Endothelial cell of umbilical vein (primary cell): ENCODE data around the gene NFATC3. TPM values are rescaled to one million over a fixed set of nuclear protein-coding genes. Genes with fewer than 3 reads are reported as not detected.

Experiments used
- BruUV-seq: library from RNA; stranded (reverse); fragments of 400-500 nt; replicated peaks from 2 replicates; lab custom pipeline; 2021; lab: Mats Ljungman, UMichigan
- CTCF ChIA-PET: fragments of 300-600, 350-600 bp; sonication (Branson Sonifier 250); formaldehyde crosslinking; loops from one replicate; lab custom pipeline; 2021; ENCODE audit warnings: antibody characterized with exemption, inconsistent platforms; lab: Charles Lee
- POLR2A ChIA-PET: fragments of 300-600, 350-600 bp; sonication (Branson Sonifier 250); formaldehyde crosslinking; loops from one replicate; lab custom pipeline; 2021; ENCODE audit warnings: antibody characterized with exemption, inconsistent platforms; lab: Charles Lee
- DNase-seq: peaks from one replicate; pipeline ENCODE4 v3.0.0-alpha.2; 2011; ENCODE audit warnings: low read depth, low spot score
- FAIRE-seq: peaks from 2 replicates; lab custom pipeline; 2011; peaks lifted over from hg19 to GRCh38; lab: Jason Lieb, UNC
- H2AFZ ChIP-seq: 2 replicates; pipeline ENCODE4 v1.6.0; 2012; ENCODE audit warnings: low read depth, low read length, control low read depth, inconsistent platforms
- H3K27ac ChIP-seq: 2 replicates; pipeline ENCODE4 v1.5.1; 2011; ENCODE audit warnings: low read depth, mild to moderate bottlenecking, control low read depth, low read length, moderate library complexity; ENCODE audit not compliant: insufficient read depth
- H3K27me3 ChIP-seq, 2 experiments: 2 replicates each; pipeline versions ENCODE4 v1.6.0 to v1.6.1; 2011; ENCODE audit warnings: low read length in 2 of 2, mixed read lengths in 1 of 2; ENCODE audit not compliant: control insufficient read depth in 2 of 2, insufficient read depth in 2 of 2
- H3K36me3 ChIP-seq, 2 experiments: 2 replicates in 1 of 2; 3 replicates in 1 of 2; pipeline ENCODE4 v1.5.1; 2011; ENCODE audit warnings: low read length in 2 of 2, mild to moderate bottlenecking in 1 of 2, moderate library complexity in 1 of 2; ENCODE audit not compliant: control insufficient read depth in 2 of 2, insufficient read depth in 2 of 2; ENCODE audit errors: extremely low read depth in 1 of 2
- H3K4me1 ChIP-seq: 3 replicates; pipeline ENCODE4 v1.5.1; 2011; ENCODE audit warnings: mild to moderate bottlenecking, low read length; ENCODE audit not compliant: control insufficient read depth, insufficient read depth; ENCODE audit errors: extremely low read depth
- H3K4me2 ChIP-seq: 2 replicates; pipeline ENCODE4 v1.6.1; 2011; ENCODE audit warnings: low read length, control low read depth, mixed read lengths; ENCODE audit not compliant: insufficient read depth
- H3K4me3 ChIP-seq, 3 experiments: fragments of 200-600 bp in 1 of 3; sonication (generic), shearing (Covaris generic) in 1 of 3; replicated peaks in 1 of 3; 2 replicates each; pipeline ENCODE4 v1.5.1; 2011 to 2016; ENCODE audit warnings: control low read depth in 3 of 3, low read length in 3 of 3, mild to moderate bottlenecking in 2 of 3, inconsistent platforms in 1 of 3, low read depth in 1 of 3, moderate library complexity in 1 of 3; ENCODE audit not compliant: insufficient read depth in 1 of 3
- H3K79me2 ChIP-seq: 2 replicates; pipeline ENCODE4 v1.6.0; 2012; ENCODE audit warnings: low read length, inconsistent platforms; ENCODE audit not compliant: control insufficient read depth, insufficient read depth
- H3K9ac ChIP-seq: replicated peaks from 2 replicates; pipeline ENCODE3; 2011; ENCODE audit warnings: low read length, control low read depth; ENCODE audit not compliant: insufficient read depth; ENCODE audit errors: extremely low read depth
- H3K9me1 ChIP-seq: replicated peaks from 3 replicates; pipeline ENCODE4 v1.6.0; 2011; ENCODE audit warnings: mild to moderate bottlenecking, low read length; ENCODE audit not compliant: control insufficient read depth, insufficient read depth; ENCODE audit errors: extremely low read depth
- H3K9me3 ChIP-seq: replicated peaks from 2 replicates; pipeline ENCODE4 v1.5.1; 2012; ENCODE audit warnings: low read length, inconsistent platforms; ENCODE audit not compliant: control insufficient read depth, insufficient read depth
- H4K20me1 ChIP-seq: replicated peaks from 2 replicates; pipeline ENCODE3; 2011; ENCODE audit warnings: mild to moderate bottlenecking, low read length; ENCODE audit not compliant: control insufficient read depth, insufficient read depth; ENCODE audit errors: extremely low read depth
- CTCF ChIP-seq, 2 donors: IDR thresholded peaks; 1 replicate in 1 of 2; 2 replicates in 1 of 2; pipeline ENCODE4 v1.5.1; 2011; ENCODE audit warnings: low read length in 2 of 2, mild to moderate bottlenecking in 2 of 2, moderate library complexity in 2 of 2, control low read depth in 1 of 2, inconsistent platforms in 1 of 2, low read depth in 1 of 2; ENCODE audit not compliant: insufficient read depth in 1 of 2; ENCODE audit errors: extremely low read depth in 1 of 2
- EZH2 ChIP-seq: IDR thresholded peaks from 2 replicates; pipeline ENCODE4 v1.6.1; 2012; ENCODE audit warnings: borderline replicate concordance, low read depth, mild to moderate bottlenecking, moderate library complexity, low read length, inconsistent platforms; ENCODE audit not compliant: severe bottlenecking
- FOS ChIP-seq: IDR thresholded peaks from 2 replicates; pipeline ENCODE4 v1.6.1; 2011; ENCODE audit warnings: mild to moderate bottlenecking, low read length, moderate library complexity, borderline replicate concordance; ENCODE audit not compliant: insufficient read depth
- GATA2 ChIP-seq: IDR thresholded peaks from 2 replicates; pipeline ENCODE4 v1.7.0; 2011; ENCODE audit warnings: low read depth, mild to moderate bottlenecking, moderate library complexity, mixed read lengths, low read length; ENCODE audit not compliant: insufficient read length, insufficient read depth
- JUN ChIP-seq: IDR thresholded peaks from 2 replicates; pipeline ENCODE4 v1.6.1; 2011; ENCODE audit warnings: borderline replicate concordance, low read depth; ENCODE audit not compliant: insufficient read length, insufficient read depth
- MAX ChIP-seq: IDR thresholded peaks from 2 replicates; pipeline ENCODE4 v1.6.1; 2011; ENCODE audit not compliant: insufficient read depth, insufficient read length
- MYC ChIP-seq: IDR thresholded peaks from one replicate; pipeline ENCODE4 v1.6.1; 2011; ENCODE audit warnings: mild to moderate bottlenecking, low read depth, low read length
- POLR2A ChIP-seq: IDR thresholded peaks from 2 replicates; pipeline ENCODE4 v1.6.1; 2012; ENCODE audit warnings: low read depth, mild to moderate bottlenecking, control low read depth, low read length
- POLR2AphosphoS5 ChIP-seq: IDR thresholded peaks from 2 replicates; pipeline ENCODE4 v1.6.1; 2012; ENCODE audit warnings: low read depth, mild to moderate bottlenecking, control low read depth, low read length, moderate library complexity; ENCODE audit not compliant: insufficient read depth
- dilution Hi-C: fragments of 300-500 bp; cut with MboI; formaldehyde crosslinking; loops from one replicate; pipeline ENCODE4 v1.15.0; 2019; ENCODE audit warnings: low sequenced_read_pairs; ENCODE audit not compliant: extremely low pct_ligation_motif_present
- intact Hi-C: fragments of 100-400 bp; cut with micrococcal nuclease; formaldehyde crosslinking; loops from one replicate; pipeline ENCODE4 v1.10.0; 2022
- polyA plus RNA-seq, 4 experiments: library from polyadenylated mRNA; depleted of rRNA in 3 of 4; stranded (reverse) in 3 of 4; unstranded in 1 of 4; fragments of >200 nt; gene quantifications; 2 replicates each; pipeline versions ENCODE4 v1.2.1 to v1.2.3, GENCODE V29; 2011 to 2012; ENCODE audit warnings: missing spikeins in 1 of 4
- total RNA-seq: library from RNA; stranded (reverse); gene quantifications from 2 replicates; pipeline ENCODE4 v1.2.3, GENCODE V29; 2021

Gene NFATC3
- total and polyA plus RNA-seq, 2 donors (not counting 3 experiments of a cell fraction or from before 2014, with no cell fraction given), result 15.6 to 33.1 TPM

GRCh38 chr16:68094614-68094934, 9.4 kb downstream of the NFATC3 start:
- dilution Hi-C loops, result no loop called here

More at GRCh38 chr16:68094614-68094934, 9.4 kb downstream of the NFATC3 start:
- Histone ChIP-seq H3K9me3 (no peaks in the 10 kb centered on the region), H3K36me3 (no peaks in the 10 kb centered on the region), H3K79me2 (peaks cover 80% of the 10 kb centered on the region), H3K9ac (no peak overlapping the region), H3K9me1 (no peaks in the 10 kb centered on the region), H2AFZ (no peak overlapping the region), H3K4me1 (peaks cover 3% of the 10 kb centered on the region), H3K27ac (no peak overlapping the region), H3K27me3 (no peaks in the 10 kb centered on the region), H3K4me2 (no peak overlapping the region), H4K20me1 (peaks cover 2% of the 10 kb centered on the region), H3K4me3 (no peak overlapping the region)
- ChIA-PET CTCF (interaction anchor here (1.1 to 4.1 kb wide), 8 partner anchors 10 to 134 kb away, joined by 3 to 57 read pairs (median 8); partner anchors contain the start of gene NFATC3), POLR2A (no interaction called here)
- intact Hi-C loops, result loop anchor here (1.0 kb wide), 1 partner anchor 135 kb away; no protein-coding TSS in a partner anchor
- no TSS peak for BruUV-seq
- no peak for TF ChIP-seq EZH2
- TF ChIP-seq POLR2AphosphoS5, result no peak
- TF ChIP-seq FOS, result no peak
- TF ChIP-seq MAX, result no peak
- no peak for TF ChIP-seq JUN
- no peak for TF ChIP-seq GATA2
- no peak for TF ChIP-seq CTCF (IDR thresholded peaks at IDR 0.05; ENCODE audit: extremely low read depth in 1 of 2, insufficient read depth in 1 of 2, low read depth in 1 of 2, low read length in 2 of 2)
- no peak for TF ChIP-seq MYC
- no peak for TF ChIP-seq POLR2A
- DNase-seq, result no peak
- FAIRE-seq, result no peak
